ENCODE measurements around the gene PLXNA1.

DNA sequence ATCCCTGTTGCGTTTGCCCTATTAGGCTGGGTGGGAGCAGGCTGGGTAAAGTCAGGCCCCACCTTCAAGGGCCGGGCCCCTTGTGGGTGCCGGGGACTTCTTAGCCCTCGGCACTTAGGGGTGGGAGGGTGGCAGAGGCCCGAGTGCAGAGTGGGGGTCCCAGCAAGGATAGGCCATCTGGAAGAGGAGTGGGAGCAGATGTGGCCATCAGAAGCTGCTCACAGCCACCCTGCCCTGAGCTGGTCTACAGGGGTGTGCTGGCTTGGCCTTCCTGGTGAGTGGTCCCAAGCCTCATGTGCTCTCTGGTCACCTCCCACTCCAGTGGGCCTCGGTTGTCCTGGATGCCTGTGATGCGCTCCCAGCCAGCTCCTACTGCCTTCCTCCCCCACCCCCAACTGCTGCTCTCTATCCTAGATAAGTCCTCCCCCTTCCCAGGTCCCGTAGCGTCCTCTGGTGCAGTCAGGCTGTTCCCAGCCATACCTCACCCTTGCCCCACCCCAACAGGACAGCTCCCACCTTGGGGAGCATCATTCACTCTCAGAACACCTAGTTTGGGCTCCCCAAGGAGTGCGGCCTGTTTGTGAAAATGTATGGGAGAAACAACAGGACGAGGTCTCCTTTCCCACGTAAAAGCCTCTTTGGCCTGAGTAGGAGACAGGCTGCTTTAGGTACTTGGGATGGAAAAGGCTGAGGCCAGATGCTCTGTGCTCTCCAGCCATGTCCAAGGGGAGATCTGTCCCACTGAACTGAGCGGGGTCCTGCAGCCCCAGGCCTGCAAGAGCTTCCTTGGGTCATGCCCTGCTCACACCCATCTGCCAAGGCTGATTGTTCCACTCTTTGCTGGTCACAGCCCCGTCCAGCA is 24.9 kb upstream of the PLXNA1 start:
- TF ChIP-seq, protein P1, sequence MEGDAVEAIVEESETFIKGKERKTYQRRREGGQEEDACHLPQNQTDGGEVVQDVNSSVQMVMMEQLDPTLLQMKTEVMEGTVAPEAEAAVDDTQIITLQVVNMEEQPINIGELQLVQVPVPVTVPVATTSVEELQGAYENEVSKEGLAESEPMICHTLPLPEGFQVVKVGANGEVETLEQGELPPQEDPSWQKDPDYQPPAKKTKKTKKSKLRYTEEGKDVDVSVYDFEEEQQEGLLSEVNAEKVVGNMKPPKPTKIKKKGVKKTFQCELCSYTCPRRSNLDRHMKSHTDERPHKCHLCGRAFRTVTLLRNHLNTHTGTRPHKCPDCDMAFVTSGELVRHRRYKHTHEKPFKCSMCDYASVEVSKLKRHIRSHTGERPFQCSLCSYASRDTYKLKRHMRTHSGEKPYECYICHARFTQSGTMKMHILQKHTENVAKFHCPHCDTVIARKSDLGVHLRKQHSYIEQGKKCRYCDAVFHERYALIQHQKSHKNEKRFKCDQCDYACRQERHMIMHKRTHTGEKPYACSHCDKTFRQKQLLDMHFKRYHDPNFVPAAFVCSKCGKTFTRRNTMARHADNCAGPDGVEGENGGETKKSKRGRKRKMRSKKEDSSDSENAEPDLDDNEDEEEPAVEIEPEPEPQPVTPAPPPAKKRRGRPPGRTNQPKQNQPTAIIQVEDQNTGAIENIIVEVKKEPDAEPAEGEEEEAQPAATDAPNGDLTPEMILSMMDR (IDR thresholded peaks at IDR 0.05): no peak
- no peak for TF ChIP-seq ZFX (IDR thresholded peaks at IDR 0.05; ENCODE audit: borderline replicate concordance)

Data from 22Rv1 (cell line).